MM.1S (cell line): Measurements from ENCODE around the gene GLCCI1.

Experiments
- DNase-seq: peaks from one replicate; pipeline ENCODE4 v3.0.0-alpha.2; 2015
- H2AFZ ChIP-seq: fragments of 300-600 bp; sonication (generic); 2 replicates; pipeline ENCODE4 v1.6.0; 2016; ENCODE audit warnings: antibody characterized with exemption, low read length
- H3F3A ChIP-seq: fragments of 300-600 bp; sonication (generic); 2 replicates; pipeline ENCODE4 v1.6.1; 2016; ENCODE audit warnings: mild to moderate bottlenecking, antibody characterized with exemption, low read length, moderate library complexity, mixed read lengths; ENCODE audit not compliant: insufficient read depth
- H3K27ac ChIP-seq: fragments of 300-600 bp; sonication (generic); 2 replicates; pipeline ENCODE4 v1.5.1; 2016; ENCODE audit warnings: mild to moderate bottlenecking, low read length
- H3K27me3 ChIP-seq: fragments of 300-600 bp; sonication (generic); replicated peaks from 2 replicates; pipeline ENCODE4 v1.6.0; 2016; ENCODE audit warnings: low read length; ENCODE audit not compliant: insufficient read depth
- H3K36me3 ChIP-seq: fragments of 300-600 bp; sonication (generic); replicated peaks from 2 replicates; pipeline ENCODE4 v1.6.1; 2016; ENCODE audit warnings: mild to moderate bottlenecking, low read length, mixed read lengths; ENCODE audit not compliant: insufficient read depth
- H3K4me1 ChIP-seq: fragments of 300-600 bp; sonication (generic); 2 replicates; pipeline ENCODE4 v1.6.1; 2016; ENCODE audit warnings: low read length, mixed read lengths
- H3K4me2 ChIP-seq: fragments of 300-600 bp; sonication (generic); 2 replicates; pipeline ENCODE4 v1.6.0; 2016; ENCODE audit warnings: low read depth, low read length
- H3K4me3 ChIP-seq: fragments of 300-600 bp; sonication (generic); 2 replicates; pipeline ENCODE4 v1.5.1; 2016; ENCODE audit warnings: low read length, mixed read lengths
- H3K79me2 ChIP-seq: fragments of 300-600 bp; sonication (generic); 2 replicates; pipeline ENCODE4 v1.6.1; 2016; ENCODE audit warnings: mixed run types, low read length, mixed read lengths
- H3K9ac ChIP-seq: fragments of 300-600 bp; sonication (generic); 2 replicates; pipeline ENCODE4 v1.6.1; 2016; ENCODE audit warnings: low read length, mixed read lengths
- H3K9me2 ChIP-seq: fragments of 300-600 bp; sonication (generic); replicated peaks from 2 replicates; pipeline ENCODE4 v1.6.1; 2016; ENCODE audit warnings: mild to moderate bottlenecking, low read length, mixed read lengths; ENCODE audit not compliant: insufficient read depth
- H3K9me3 ChIP-seq: fragments of 300-600 bp; sonication (generic); replicated peaks from 2 replicates; pipeline ENCODE4 v1.6.1; 2016; ENCODE audit warnings: mild to moderate bottlenecking, low read length, mixed read lengths; ENCODE audit not compliant: insufficient read depth
- H4K20me1 ChIP-seq: fragments of 300-600 bp; sonication (generic); 2 replicates; pipeline ENCODE4 v1.6.1; 2016; ENCODE audit warnings: mild to moderate bottlenecking, low read length, moderate library complexity, mixed read lengths; ENCODE audit not compliant: insufficient read depth
- EZH2 ChIP-seq: fragments of 300-600 bp; sonication (generic); optimal IDR thresholded peaks from 2 replicates; pipeline ENCODE3; 2017; ENCODE audit warnings: low read depth, mild to moderate bottlenecking, antibody characterized with exemption, low read length, mixed read lengths
- EZH2phosphoT487 ChIP-seq: fragments of 300-600 bp; sonication (generic); IDR thresholded peaks from 2 replicates; pipeline ENCODE4 v1.6.1; 2018; ENCODE audit warnings: antibody characterized with exemption, low read length
- TF ChIP-seq, protein P1 (sequence below): fragments of 300-600 bp; sonication (generic); IDR thresholded peaks from 2 replicates; pipeline ENCODE4 v1.5.1; 2016; ENCODE audit warnings: antibody characterized with exemption, low read length, mixed read lengths

Gene GLCCI1

DNA sequence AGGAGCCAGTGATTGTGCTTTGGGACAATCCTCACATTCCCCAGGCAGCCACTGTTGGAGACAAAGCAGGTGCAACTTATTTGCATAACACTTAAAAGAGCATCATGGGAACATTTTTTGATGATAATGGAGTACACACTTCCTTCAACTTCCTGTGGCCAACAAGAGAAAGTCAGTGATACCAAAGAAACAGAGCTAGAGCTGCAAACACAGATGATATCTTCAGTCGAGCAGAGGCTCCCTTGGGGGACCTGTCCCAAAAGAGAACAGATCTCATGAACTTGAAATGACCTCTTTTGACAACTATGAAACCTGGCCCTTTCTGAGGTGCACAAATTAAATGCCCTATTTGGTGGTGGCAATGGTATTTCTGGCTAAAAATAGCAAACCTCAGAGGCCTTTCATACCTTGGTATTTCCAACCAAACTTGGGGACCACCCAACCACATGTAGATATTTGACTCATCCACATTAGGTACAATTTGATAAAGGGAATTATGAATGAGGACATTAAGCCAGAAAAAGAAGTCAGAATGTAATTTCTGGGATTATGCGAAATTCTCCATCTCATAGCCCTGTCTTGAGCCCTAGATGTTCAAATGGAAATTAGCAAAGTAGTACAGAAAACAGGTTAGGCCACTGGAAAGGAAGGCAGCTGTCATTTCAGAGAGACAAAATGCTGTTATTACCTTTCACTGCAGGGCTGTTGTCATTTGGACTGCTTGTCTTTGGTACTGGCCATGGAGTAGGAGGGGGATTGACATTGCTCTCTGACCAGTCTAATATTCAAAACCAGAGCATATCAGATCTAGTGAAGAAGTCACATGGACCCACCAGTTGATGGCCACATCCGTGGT is 147.2 kb downstream of the GLCCI1 start:
- Histone ChIP-seq H2AFZ (no peak overlapping the region), H3K9me2 (no peaks in the 10 kb centered on the region)

DNA sequence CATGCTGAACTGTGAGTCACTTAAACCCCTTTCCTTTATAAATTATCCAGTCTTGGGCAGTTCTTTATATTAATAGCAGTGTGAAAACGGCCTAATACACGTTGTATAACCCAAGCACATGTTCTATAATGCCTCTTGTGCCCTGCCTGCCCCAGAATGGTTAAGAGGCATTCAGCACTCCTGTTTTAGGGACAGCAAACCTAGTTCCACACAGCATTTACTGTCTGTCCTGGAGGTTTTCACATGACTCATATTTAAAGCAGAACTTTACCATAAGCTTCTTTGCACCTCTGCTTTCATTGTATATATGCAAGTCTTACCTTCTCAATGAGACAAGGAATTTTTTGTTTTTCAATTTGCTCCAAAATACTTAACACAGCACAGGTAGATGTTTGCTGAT is 148.6 kb downstream of the GLCCI1 start:
- TF ChIP-seq, protein P1, sequence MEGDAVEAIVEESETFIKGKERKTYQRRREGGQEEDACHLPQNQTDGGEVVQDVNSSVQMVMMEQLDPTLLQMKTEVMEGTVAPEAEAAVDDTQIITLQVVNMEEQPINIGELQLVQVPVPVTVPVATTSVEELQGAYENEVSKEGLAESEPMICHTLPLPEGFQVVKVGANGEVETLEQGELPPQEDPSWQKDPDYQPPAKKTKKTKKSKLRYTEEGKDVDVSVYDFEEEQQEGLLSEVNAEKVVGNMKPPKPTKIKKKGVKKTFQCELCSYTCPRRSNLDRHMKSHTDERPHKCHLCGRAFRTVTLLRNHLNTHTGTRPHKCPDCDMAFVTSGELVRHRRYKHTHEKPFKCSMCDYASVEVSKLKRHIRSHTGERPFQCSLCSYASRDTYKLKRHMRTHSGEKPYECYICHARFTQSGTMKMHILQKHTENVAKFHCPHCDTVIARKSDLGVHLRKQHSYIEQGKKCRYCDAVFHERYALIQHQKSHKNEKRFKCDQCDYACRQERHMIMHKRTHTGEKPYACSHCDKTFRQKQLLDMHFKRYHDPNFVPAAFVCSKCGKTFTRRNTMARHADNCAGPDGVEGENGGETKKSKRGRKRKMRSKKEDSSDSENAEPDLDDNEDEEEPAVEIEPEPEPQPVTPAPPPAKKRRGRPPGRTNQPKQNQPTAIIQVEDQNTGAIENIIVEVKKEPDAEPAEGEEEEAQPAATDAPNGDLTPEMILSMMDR = no peak
- TF ChIP-seq EZH2 (no peak), EZH2phosphoT487 (no peak)

More for the DNA sequence above, 147.2 kb downstream of the GLCCI1 start:
- Histone ChIP-seq H4K20me1 (no peaks in the 10 kb centered on the region), H3K4me2 (peak overlapping the region; percentile 15; the same call in 1 of the 2 replicates), H3K79me2 (no peaks in the 10 kb centered on the region), H3K9ac (no peak overlapping the region), H3K27me3 (no peaks in the 10 kb centered on the region), H3K9me3 (no peaks in the 10 kb centered on the region), H3K27ac (peak overlapping the region; percentile 73; the same call in 1 of the 2 replicates), H3F3A (peaks cover 18% of the 10 kb centered on the region), H3K4me1 (peaks cover 36% of the 10 kb centered on the region), H3K36me3 (no peaks in the 10 kb centered on the region), H3K4me3 (no peak overlapping the region)
- DNase-seq = peak; percentile 82
- TF ChIP-seq EZH2phosphoT487 (no peak), EZH2 (no peak)
- TF ChIP-seq, protein P1 = no peak

DNA sequence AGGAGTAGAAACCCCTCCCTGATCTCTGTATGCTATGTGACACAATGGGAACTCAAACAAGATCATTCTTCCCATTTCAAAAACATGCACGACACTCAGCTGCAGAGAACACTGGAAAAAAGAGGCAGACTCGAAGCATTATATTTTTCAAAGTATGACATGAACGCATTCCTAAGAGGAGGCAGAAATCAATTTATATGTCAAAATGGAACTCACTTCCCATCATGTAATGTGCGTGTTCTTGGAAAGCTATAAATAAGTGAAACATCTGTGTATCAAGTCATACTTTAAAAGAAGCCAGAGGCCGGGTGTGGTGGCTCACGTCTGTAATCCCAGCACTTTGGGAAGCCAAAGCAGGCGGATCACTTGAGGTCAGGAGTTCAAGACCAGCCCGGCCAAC is 150.7 kb downstream of the GLCCI1 start:
- Histone ChIP-seq H3K9me3 (no peaks in the 10 kb centered on the region), H3K27me3 (no peaks in the 10 kb centered on the region), H3K79me2 (no peaks in the 10 kb centered on the region), H4K20me1 (no peaks in the 10 kb centered on the region), H3K36me3 (no peaks in the 10 kb centered on the region), H3K4me1 (peaks cover 26% of the 10 kb centered on the region), H3K9me2 (no peaks in the 10 kb centered on the region), H3K4me2 (no peak overlapping the region), H3K4me3 (no peak overlapping the region), H3K27ac (no peak overlapping the region), H3K9ac (no peak overlapping the region), H3F3A (peaks cover 13% of the 10 kb centered on the region), H2AFZ (no peak overlapping the region)
- TF ChIP-seq, protein P1 = no peak
- no peak for TF ChIP-seq EZH2
- no peak for TF ChIP-seq EZH2phosphoT487
- DNase-seq = no peak

More for the DNA sequence above, 148.6 kb downstream of the GLCCI1 start:
- Histone ChIP-seq H3F3A (peaks cover 18% of the 10 kb centered on the region), H4K20me1 (no peaks in the 10 kb centered on the region), H3K4me3 (no peak overlapping the region), H3K27ac (no peak overlapping the region), H3K36me3 (no peaks in the 10 kb centered on the region), H3K9ac (no peak overlapping the region), H2AFZ (no peak overlapping the region), H3K9me3 (no peaks in the 10 kb centered on the region), H3K4me2 (no peak overlapping the region), H3K79me2 (no peaks in the 10 kb centered on the region), H3K4me1 (peaks cover 36% of the 10 kb centered on the region), H3K27me3 (no peaks in the 10 kb centered on the region), H3K9me2 (no peaks in the 10 kb centered on the region)
- DNase-seq = no peak
